ENCODE measurements around the gene RPS2. TPM values are rescaled to one million over a fixed set of nuclear protein-coding genes. Genes with fewer than 3 reads are reported as not detected.

The RPS2 gene
- total RNA-seq, 1 donor from 2014 or later = 3,117 TPM

GRCh38 chr16:1974157-1975070 is 9.8 kb upstream of the RPS2 start:
- Histone ChIP-seq H3K9me3 (no peaks in the 10 kb centered on the region), H3K4me3 (no peak overlapping the region), H3K4me1 (peaks cover 28% of the 10 kb centered on the region), H3K27ac (no peak overlapping the region), H3K27me3 (no peaks in the 10 kb centered on the region), H3K36me3 (peaks cover 0 to 41% of the 10 kb centered on the region in 2 donors)
- no peak for DNase-seq (ENCODE audit: extremely low spot score in 2 of 2)
- intact Hi-C loops (cut with DNase I) = no loop called here
- TF ChIP-seq POLR2AphosphoS5 (IDR thresholded peaks at IDR 0.05; ENCODE audit: insufficient read depth in 1 of 2, low read depth in 1 of 2) (no peak), POLR2A (IDR thresholded peaks at IDR 0.05) (no peak), CTCF (IDR thresholded peaks at IDR 0.05) (no peak)

- no peaks in the 10 kb centered on the region for H3K9me3 ChIP-seq
- H3K4me1 ChIP-seq = peaks cover 28% of the 10 kb centered on the region
- no peak for TF ChIP-seq POLR2AphosphoS5 (IDR thresholded peaks at IDR 0.05; ENCODE audit: insufficient read depth in 1 of 2, low read depth in 1 of 2)
- no peak for TF ChIP-seq POLR2A (IDR thresholded peaks at IDR 0.05)
- no peak for TF ChIP-seq CTCF (IDR thresholded peaks at IDR 0.05)
- intact Hi-C loops (cut with DNase I) = no loop called here
- peaks cover 0 to 41% of the 10 kb centered on the region in 2 donors for H3K36me3 ChIP-seq
- no peak for DNase-seq (ENCODE audit: extremely low spot score in 2 of 2)
- H3K4me3 ChIP-seq = no peak overlapping the region
- H3K27me3 ChIP-seq = no peaks in the 10 kb centered on the region
- H3K27ac ChIP-seq = no peak overlapping the region
Observed at GRCh38 chr16:1973461-1974156, 9.0 kb upstream of the RPS2 start.

- intact Hi-C loops (cut with DNase I) = no loop called here
- no peak for DNase-seq (ENCODE audit: extremely low spot score in 2 of 2)
- TF ChIP-seq POLR2A (IDR thresholded peaks at IDR 0.05) (no peak), POLR2AphosphoS5 (IDR thresholded peaks at IDR 0.05; ENCODE audit: insufficient read depth in 1 of 2, low read depth in 1 of 2) (no peak), CTCF (IDR thresholded peaks at IDR 0.05) (no peak)
- Histone ChIP-seq H3K36me3 (peaks cover 0 to 32% of the 10 kb centered on the region in 2 donors), H3K9me3 (no peaks in the 10 kb centered on the region), H3K4me1 (peaks cover 28% of the 10 kb centered on the region), H3K27ac (peak overlapping the region; percentile 85), H3K4me3 (peak overlapping the region; percentile 73 to 89), H3K27me3 (no peaks in the 10 kb centered on the region)
Observed at GRCh38 chr16:1972490-1972877, 7.9 kb upstream of the RPS2 start.

- Histone ChIP-seq H3K4me3 (peak within 1 kb of the TSS; percentile 73 to 89), H3K27ac (peak within 1 kb of the TSS; percentile 85), H3K9me3 (no peaks in the 10 kb centered on the region), H3K4me1 (peaks cover 28% of the 10 kb centered on the region), H3K36me3 (peaks cover 0 to 27% of the 10 kb centered on the region in 2 donors), H3K27me3 (no peaks in the 10 kb centered on the region)
- TF ChIP-seq POLR2AphosphoS5 (IDR thresholded peaks at IDR 0.05; ENCODE audit: insufficient read depth in 1 of 2, low read depth in 1 of 2) (peak; percentile 99 to 100), CTCF (IDR thresholded peaks at IDR 0.05) (peak in 1 of 3 experiments; percentile 29), POLR2A (IDR thresholded peaks at IDR 0.05) (peak; percentile 34 to 91)
- intact Hi-C loops (cut with DNase I) = no loop called here
- DNase-seq (ENCODE audit: extremely low spot score in 2 of 2) = no peak
Observed at GRCh38 chr16:1971796-1972489, 7.3 kb upstream of the RPS2 start, which contains the start of gene TBL3. Gene TBL3, plus strand, starts transcription at chr16:1972053. Its CDS starts 112 bp downstream, at chr16:1972165.
